H9 (cell line): ENCODE results near the gene CELA2A. TPM values are rescaled to one million over a fixed set of nuclear protein-coding genes. Genes with fewer than 3 reads are reported as not detected.

Experiments used
- DNase-seq: peaks from one replicate; pipeline ENCODE4 v3.0.0-alpha.2; 2017
- H2AFZ ChIP-seq: one replicate; pipeline ENCODE4 v1.6.1; 2013; ENCODE audit warnings: mild to moderate bottlenecking, low read length, control low read depth, moderate library complexity
- H2AK5ac ChIP-seq: 2 replicates; pipeline ENCODE4 v1.6.1; 2013; ENCODE audit warnings: low read length, control low read depth, mixed read lengths; ENCODE audit not compliant: insufficient read length
- H2BK120ac ChIP-seq: one replicate; pipeline ENCODE4 v1.6.1; 2013; ENCODE audit warnings: low read depth, mild to moderate bottlenecking, low read length, control low read depth, inconsistent platforms; ENCODE audit not compliant: poor library complexity, severe bottlenecking
- H2BK12ac ChIP-seq: 2 replicates; pipeline ENCODE4 v1.6.1; 2013; ENCODE audit warnings: low read length, control low read depth, mixed read lengths, low read depth; ENCODE audit not compliant: insufficient read length
- H2BK15ac ChIP-seq: 2 replicates; pipeline ENCODE4 v1.6.1; 2013; ENCODE audit warnings: low read depth, low read length, control low read depth
- H2BK20ac ChIP-seq: one replicate; pipeline ENCODE4 v1.6.1; 2013; ENCODE audit warnings: low read depth, mild to moderate bottlenecking, low read length, control low read depth, inconsistent platforms; ENCODE audit not compliant: poor library complexity, severe bottlenecking
- H2BK5ac ChIP-seq: 2 replicates; pipeline ENCODE4 v1.6.1; 2013; ENCODE audit warnings: low read length, control low read depth, mixed read lengths; ENCODE audit not compliant: insufficient read length
- H3K14ac ChIP-seq: 2 replicates; pipeline ENCODE4 v1.6.1; 2013; ENCODE audit warnings: low read length, control low read depth; ENCODE audit not compliant: insufficient read depth
- H3K18ac ChIP-seq: 2 replicates; pipeline ENCODE4 v1.6.1; 2013; ENCODE audit warnings: low read depth, mild to moderate bottlenecking, mixed read lengths, low read length, control low read depth; ENCODE audit not compliant: insufficient read length
- H3K23ac ChIP-seq: 2 replicates; pipeline ENCODE4 v1.6.1; 2013; ENCODE audit warnings: low read length, control low read depth, mixed read lengths, low read depth; ENCODE audit not compliant: insufficient read length
- H3K23me2 ChIP-seq: 2 replicates; pipeline ENCODE4 v1.6.1; 2013; ENCODE audit warnings: low read depth, mild to moderate bottlenecking, mixed read lengths, low read length, control low read depth; ENCODE audit not compliant: insufficient read length, poor library complexity, severe bottlenecking
- H3K27ac ChIP-seq: 2 replicates; pipeline ENCODE4 v1.5.1; 2013; ENCODE audit warnings: low read length, control low read depth, mixed read lengths, low read depth; ENCODE audit not compliant: insufficient read length
- H3K27me3 ChIP-seq: 2 replicates; pipeline ENCODE4 v1.6.1; 2013; ENCODE audit warnings: low read length, control low read depth, inconsistent platforms; ENCODE audit not compliant: insufficient read depth
- H3K4ac ChIP-seq: 2 replicates; pipeline ENCODE4 v1.6.1; 2013; ENCODE audit warnings: low read depth, mild to moderate bottlenecking, control low read depth, inconsistent platforms, low read length, moderate library complexity
- H3K4me1 ChIP-seq: 2 replicates; pipeline ENCODE4 v1.6.1; 2013; ENCODE audit warnings: low read length, control low read depth, inconsistent platforms; ENCODE audit not compliant: insufficient read depth
- H3K4me2 ChIP-seq: 2 replicates; pipeline ENCODE4 v1.6.1; 2013; ENCODE audit warnings: low read length, control low read depth, mixed read lengths; ENCODE audit not compliant: insufficient read length, insufficient read depth
- H3K56ac ChIP-seq: 2 replicates; pipeline ENCODE4 v1.6.1; 2013; ENCODE audit warnings: low read depth, mild to moderate bottlenecking, mixed read lengths, low read length, control low read depth; ENCODE audit not compliant: insufficient read length
- H3K79me1 ChIP-seq: 2 replicates; pipeline ENCODE4 v1.6.1; 2013; ENCODE audit warnings: low read depth, mild to moderate bottlenecking, moderate library complexity, low read length, control low read depth, inconsistent platforms; ENCODE audit not compliant: insufficient read depth, poor library complexity, severe bottlenecking
- H3K79me2 ChIP-seq: 2 replicates; pipeline ENCODE4 v1.6.1; 2013; ENCODE audit warnings: low read length, control low read depth, inconsistent platforms; ENCODE audit not compliant: insufficient read depth
- H3K9ac ChIP-seq: 2 replicates; pipeline ENCODE4 v1.6.1; 2013; ENCODE audit warnings: low read length, control low read depth, mixed read lengths; ENCODE audit not compliant: insufficient read length; ENCODE audit errors: extremely low read depth
- H3K9me3 ChIP-seq: one replicate; pipeline ENCODE4 v1.6.1; 2013; ENCODE audit warnings: low read depth, low read length, inconsistent platforms; ENCODE audit not compliant: control insufficient read depth
- H3T11ph ChIP-seq: one replicate; pipeline ENCODE4 v1.6.1; 2013; ENCODE audit warnings: mild to moderate bottlenecking, low read length, control low read depth, inconsistent platforms
- H4K20me1 ChIP-seq: one replicate; pipeline ENCODE4 v1.6.1; 2013; ENCODE audit not compliant: control insufficient read depth, insufficient read length, insufficient read depth
- H4K5ac ChIP-seq: 2 replicates; pipeline ENCODE4 v1.6.1; 2013; ENCODE audit warnings: low read depth, mild to moderate bottlenecking, mixed read lengths, low read length, control low read depth; ENCODE audit not compliant: insufficient read length
- H4K8ac ChIP-seq: replicated peaks from 2 replicates; pipeline ENCODE4 v1.6.1; 2013; ENCODE audit warnings: low read length, control low read depth, mixed read lengths, low read depth; ENCODE audit not compliant: insufficient read length
- H4K91ac ChIP-seq: 2 replicates; pipeline ENCODE4 v1.6.1; 2013; ENCODE audit warnings: low read depth, mild to moderate bottlenecking, moderate library complexity, mixed read lengths, low read length, control low read depth; ENCODE audit not compliant: insufficient read length
- H3K27ac Mint-ChIP-seq, 3 experiments: 2 replicates in 2 of 3; 3 replicates in 1 of 3; pipeline ENCODE4 v1.8.0; 2020 to 2021; ENCODE audit warnings: mixed read lengths in 3 of 3, mild to moderate bottlenecking in 1 of 3, moderate library complexity in 1 of 3
- H3K27me3 Mint-ChIP-seq: 2 replicates; pipeline ENCODE4 v1.8.0; 2021; ENCODE audit warnings: low read depth, mild to moderate bottlenecking, moderate library complexity, mixed read lengths
- H3K36me3 Mint-ChIP-seq, 3 experiments: 2 replicates in 2 of 3; 3 replicates in 1 of 3; pipeline ENCODE4 v1.8.0; 2020 to 2021; ENCODE audit warnings: low read depth in 3 of 3, mixed read lengths in 3 of 3; ENCODE audit not compliant: insufficient read depth in 1 of 3
- H3K4me1 Mint-ChIP-seq, 2 experiments: 2 replicates each; pipeline ENCODE4 v1.8.0; 2020; ENCODE audit warnings: mixed read lengths in 2 of 2
- H3K4me3 Mint-ChIP-seq, 2 experiments: 2 replicates in 1 of 2; 3 replicates in 1 of 2; pipeline ENCODE4 v1.8.0; 2020 to 2021; ENCODE audit warnings: mild to moderate bottlenecking in 2 of 2, mixed read lengths in 2 of 2, moderate library complexity in 1 of 2
- H3K9me3 Mint-ChIP-seq, 2 experiments: 2 replicates in 1 of 2; 3 replicates in 1 of 2; pipeline ENCODE4 v1.8.0; 2020; ENCODE audit warnings: mild to moderate bottlenecking in 2 of 2, mixed read lengths in 2 of 2, moderate library complexity in 1 of 2
- CTCF ChIP-seq: fragments of 200-600 bp; sonication (generic); conservative IDR thresholded peaks from 3 replicates; pipeline ENCODE4 v1.8.0; 2021; ENCODE audit warnings: antibody characterized with exemption, mild to moderate bottlenecking
- WGBS: extraction: QIAGEN DNeasy Blood & Tissue Kit; methylation state at CpG from one replicate; pipeline ENCODE4 v1.1.7; 2013; ENCODE audit warnings: missing lambda C conversion rate, low lambda C conversion rate, mixed read lengths; ENCODE audit not compliant: insufficient read length; ENCODE audit errors: extremely low coverage; 5-methylcytosine and 5-hydroxymethylcytosine counted together
- total RNA-seq: library from RNA; stranded (reverse); gene quantifications from 2 replicates; pipeline ENCODE4 v1.2.1, GENCODE V29; 2021

The CELA2A gene
- total RNA-seq, 1 experiment from 2014 or later = not detected

- Histone ChIP-seq H3K4ac (no peak overlapping the region), H2BK20ac (no peak overlapping the region), H2BK12ac (no peak overlapping the region), H2BK120ac (no peak overlapping the region), H3T11ph (no peak overlapping the region), H2AK5ac (no peak overlapping the region), H3K18ac (no peak overlapping the region), H3K27ac (no peak overlapping the region), H3K4me1 (no peaks in the 10 kb centered on the region), H3K79me2 (no peaks in the 10 kb centered on the region), H3K23me2 (peaks cover 9% of the 10 kb centered on the region), H4K8ac (no peak overlapping the region), H4K91ac (no peak overlapping the region), H3K9me3 (no peaks in the 10 kb centered on the region), H2BK15ac (no peak overlapping the region), H3K9ac (no peak overlapping the region), H4K5ac (no peak overlapping the region), H2BK5ac (no peak overlapping the region), H3K14ac (no peak overlapping the region), H3K27me3 (peaks cover 4% of the 10 kb centered on the region; the same call in 1 of the 2 replicates), H3K4me2 (no peak overlapping the region), H3K56ac (no peak overlapping the region), H3K79me1 (no peaks in the 10 kb centered on the region), H3K23ac (no peak overlapping the region), H2AFZ (no peak overlapping the region), H4K20me1 (no peaks in the 10 kb centered on the region)
- no peak for DNase-seq
- Mint-ChIP-seq H3K4me3 (peak overlapping the region; percentile 45 to 88; a peak in 4 of 5 replicates), H3K4me1 (peaks cover 28 to 39% of the 10 kb centered on the region in 2 experiments), H3K27ac (no peak overlapping the region), H3K27me3 (peaks cover 61% of the 10 kb centered on the region), H3K36me3 (peaks cover 0 to 2% (median 2%) of the 10 kb centered on the region in 3 experiments; a peak in 3 of 7 replicates), H3K9me3 (no peaks in the 10 kb centered on the region)
- WGBS = no CpG with 5 or more reads among the region's 12 CpGs
- TF ChIP-seq CTCF = no peak
Observed at GRCh38 chr1:15411593-15412137, 44.9 kb upstream of the CELA2A start.
